HG03521 (cell line): ENCODE data around the gene PCID2.

Experiments
- ATAC-seq: cut with Tn5 transposase; IDR thresholded peaks from one replicate; pipeline ENCODE4 v1.9.1; 2021; ENCODE audit warnings: mild to moderate bottlenecking, moderate library complexity; ENCODE audit not compliant: unreplicated experiment

PCID2 gene

DNA sequence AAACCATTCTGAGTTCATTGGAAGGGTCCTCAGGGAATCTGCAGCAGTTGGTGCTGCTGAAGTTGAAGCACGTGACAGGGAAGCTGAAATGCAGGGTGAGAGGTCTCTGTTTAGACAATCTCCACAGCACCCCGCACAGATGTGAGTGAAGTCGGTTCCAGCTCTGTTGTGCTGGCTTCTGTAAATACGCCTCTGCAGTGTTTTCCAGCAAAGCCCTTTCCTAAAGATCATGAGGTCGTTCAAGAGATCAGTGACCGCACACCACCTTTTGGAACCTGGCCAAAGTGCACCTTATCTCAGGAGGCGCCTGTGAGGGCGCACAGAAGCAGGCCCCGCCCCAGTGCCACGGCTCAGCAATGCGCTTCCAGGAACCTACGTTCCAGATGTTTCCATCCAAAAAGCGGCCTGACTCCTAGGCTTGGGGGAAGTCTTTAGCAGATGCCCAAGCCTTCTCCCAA lies 11.7 kb upstream of the PCID2 start:
- no peak for ATAC-seq

DNA sequence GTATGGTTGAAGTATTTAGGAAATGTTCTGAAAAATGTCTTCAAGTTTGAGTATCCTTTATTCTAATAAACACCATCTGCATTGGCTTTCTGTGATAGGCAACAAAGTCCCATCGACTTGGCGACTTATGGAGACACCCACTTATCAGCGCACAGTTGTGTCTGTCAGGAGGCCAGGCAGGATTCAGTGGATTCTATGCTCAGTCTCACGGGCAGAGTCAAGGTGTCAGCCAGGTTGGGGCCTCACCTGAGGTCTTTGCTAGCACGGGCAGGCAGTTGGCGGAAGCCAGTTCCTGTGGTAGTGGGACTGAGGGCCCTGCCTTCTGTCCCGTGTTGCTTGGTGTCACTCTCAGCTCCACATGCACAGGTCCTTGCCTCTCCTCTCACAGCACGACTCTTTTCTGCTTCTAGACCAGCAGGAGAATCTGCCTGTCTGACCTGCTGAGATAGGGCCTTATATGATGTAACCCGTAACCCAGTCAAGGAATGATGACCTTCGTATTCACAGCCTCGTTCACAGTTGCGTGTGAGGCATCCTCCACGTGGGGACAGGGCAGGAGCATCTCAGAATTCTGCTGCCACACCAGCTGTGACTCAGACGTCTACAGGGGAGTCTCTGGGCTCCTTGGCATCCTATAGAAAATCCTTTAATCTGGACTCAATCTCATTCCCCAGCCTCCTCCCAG lies 10.9 kb upstream of the PCID2 start:
- ATAC-seq = no peak

- no peak for ATAC-seq
These were observed 10.1 kb upstream of the PCID2 start for GRCh38 chr13:113218586-113218985.

DNA sequence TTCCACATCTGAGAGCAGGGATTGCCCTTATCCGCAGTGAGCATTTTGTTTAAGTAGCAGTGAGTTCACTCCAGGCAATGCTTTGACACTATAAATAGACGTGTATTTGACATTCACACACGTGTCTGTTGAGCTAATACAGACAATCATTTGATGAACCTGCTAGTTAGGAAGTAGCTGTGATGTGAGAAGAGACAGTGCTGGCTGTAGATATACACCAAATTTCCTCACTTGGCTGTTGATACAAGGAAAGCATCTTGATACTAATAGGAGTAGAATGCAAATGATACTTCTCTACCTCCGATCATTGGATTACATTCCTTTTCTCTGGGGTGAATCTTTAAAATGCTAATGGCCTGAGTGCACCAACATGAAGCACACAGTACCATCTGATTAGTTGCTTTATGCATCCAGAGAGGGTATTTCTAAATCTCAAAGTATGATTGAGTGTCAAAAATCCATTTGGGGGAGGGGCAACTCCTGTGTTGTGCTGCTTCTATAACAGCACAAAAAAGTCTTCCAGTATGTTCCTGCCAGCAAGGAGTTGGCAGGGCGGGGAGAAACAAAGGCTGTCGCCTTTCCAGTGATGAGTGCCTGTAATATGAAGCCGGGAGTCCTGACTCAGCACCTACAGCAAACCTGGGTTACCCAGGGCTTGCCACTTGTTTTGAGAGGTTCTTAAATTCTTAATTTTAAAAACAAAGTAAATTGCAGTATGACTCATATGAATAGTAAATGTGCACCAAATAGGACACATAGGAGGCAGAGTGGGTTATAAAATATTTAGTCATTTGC lies 8.0 kb upstream of the PCID2 start:
- ATAC-seq = no peak

- no peak for ATAC-seq
These were observed 3.3 kb upstream of the PCID2 start for GRCh38 chr13:113211774-113212173.

DNA sequence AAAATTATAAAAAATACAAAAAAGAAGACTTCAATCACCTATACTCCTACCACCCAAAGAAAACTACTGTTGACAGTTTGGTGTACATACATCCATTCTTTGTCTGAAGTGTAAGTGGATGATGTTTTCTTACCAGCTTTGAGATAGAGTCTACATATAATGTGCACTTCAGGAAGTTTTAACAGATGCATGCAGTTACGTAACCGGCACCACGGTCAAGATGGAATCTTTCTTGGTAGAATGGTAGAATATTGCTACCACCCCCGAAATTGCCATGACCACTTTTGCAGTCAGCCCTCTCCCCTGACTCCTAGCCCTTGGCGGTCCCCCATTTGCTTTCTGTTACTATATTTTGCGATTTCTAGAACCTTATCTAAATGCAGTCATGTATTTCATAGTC lies 2.4 kb upstream of the PCID2 start:
- no peak for ATAC-seq

GRCh38 chr13:113209759-113210421 lies 1.4 kb upstream of the PCID2 start:
- ATAC-seq = peak; percentile 33

GRCh38 chr13:113209336-113209758 lies 878 bp upstream of the PCID2 start, which contains the start of gene CUL4A:
Gene CUL4A (plus strand): TSS chr13:113209613. CDS start chr13:113209628, 15 bp downstream.
- peak; percentile 40 for ATAC-seq

DNA sequence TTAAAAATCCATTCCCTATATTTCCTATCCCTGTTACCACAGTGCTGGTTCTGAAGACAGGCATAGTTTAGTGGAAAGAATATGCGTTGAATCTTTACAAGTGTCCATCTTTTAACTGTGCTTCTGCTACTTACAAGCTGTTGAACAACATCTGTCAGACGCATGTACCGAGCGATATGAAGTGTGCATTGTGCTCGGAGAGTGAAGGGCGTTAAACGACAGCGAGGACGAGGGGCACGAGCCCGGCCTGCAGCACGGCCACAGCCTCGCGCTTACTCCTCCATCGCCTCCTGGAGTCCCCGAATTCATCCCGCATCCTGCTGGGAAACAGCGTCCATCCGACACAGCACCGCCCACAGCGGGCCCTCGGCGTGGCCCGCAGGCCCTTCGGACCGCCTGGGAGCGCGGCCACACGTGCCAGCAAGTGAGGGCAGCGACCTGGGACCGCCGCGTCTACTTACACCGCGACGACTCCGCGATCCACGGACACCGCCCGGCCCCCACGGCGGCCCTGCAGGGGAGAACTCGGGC lies 514 bp downstream of the PCID2 start:
- peak; percentile 3 for ATAC-seq

GRCh38 chr13:113207460-113207859 lies 1.0 kb downstream of the PCID2 start:
- ATAC-seq = no peak

GRCh38 chr13:113205428-113205931 lies 3.0 kb downstream of the PCID2 start:
- no peak for ATAC-seq

DNA sequence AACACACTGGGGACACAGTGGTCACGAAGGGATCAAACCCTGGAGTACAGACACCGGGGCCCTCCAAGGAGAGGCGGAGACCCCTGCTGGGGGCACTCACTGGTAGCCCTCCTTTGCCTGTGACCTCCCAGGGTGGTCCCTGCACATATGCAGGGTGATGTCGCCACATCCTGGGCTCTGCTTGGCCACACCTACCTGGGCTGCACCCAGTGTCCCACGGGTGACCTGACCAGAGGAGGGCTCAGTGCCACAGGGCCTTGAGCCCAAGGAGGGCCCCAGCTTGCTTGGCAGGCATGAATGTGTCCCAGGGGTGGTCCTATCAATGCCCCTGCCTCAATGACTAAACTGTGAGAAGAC lies 4.1 kb downstream of the PCID2 start:
- no peak for ATAC-seq

DNA sequence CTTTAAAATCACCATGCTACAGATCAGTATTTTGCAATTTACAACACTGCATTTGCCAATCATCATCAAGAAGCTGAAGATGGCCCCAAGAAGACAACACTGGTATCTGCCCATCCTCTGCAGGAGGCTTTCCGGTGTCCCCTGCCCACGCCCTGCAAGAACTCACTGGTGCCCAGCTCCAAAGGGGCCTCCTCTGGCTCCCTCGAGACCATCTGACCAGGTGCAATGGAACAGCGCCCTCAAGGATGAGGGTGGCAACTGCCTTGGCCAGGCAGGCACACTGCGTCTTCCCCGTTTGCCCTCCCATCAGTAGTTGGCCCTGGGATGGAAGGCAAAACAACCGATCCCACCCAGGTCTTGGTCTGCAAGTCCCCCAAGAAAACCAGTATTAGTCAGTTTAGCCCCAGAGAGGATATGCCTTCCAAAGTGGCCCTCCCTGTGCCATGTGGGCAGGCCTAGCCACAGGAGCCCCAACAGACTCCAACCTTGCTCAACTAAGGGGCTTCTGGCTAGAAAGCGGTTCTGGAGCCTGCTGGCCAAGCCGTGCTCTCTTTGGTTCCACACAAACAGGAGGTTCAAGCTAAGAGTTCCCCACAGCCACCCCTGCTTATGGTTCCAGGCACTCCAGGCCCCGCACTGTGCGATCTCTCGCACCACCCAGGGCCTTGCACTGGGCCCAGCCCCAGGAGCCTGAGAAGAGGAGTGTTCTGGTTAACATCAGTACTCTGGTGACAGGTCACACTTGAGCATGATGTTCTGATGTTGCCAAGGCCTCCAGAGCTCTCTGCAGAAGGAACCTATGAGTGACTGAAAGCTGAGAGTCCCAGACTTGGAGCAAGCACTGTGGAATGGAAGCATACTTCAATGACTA lies 4.7 kb downstream of the PCID2 start:
- no peak for ATAC-seq

DNA sequence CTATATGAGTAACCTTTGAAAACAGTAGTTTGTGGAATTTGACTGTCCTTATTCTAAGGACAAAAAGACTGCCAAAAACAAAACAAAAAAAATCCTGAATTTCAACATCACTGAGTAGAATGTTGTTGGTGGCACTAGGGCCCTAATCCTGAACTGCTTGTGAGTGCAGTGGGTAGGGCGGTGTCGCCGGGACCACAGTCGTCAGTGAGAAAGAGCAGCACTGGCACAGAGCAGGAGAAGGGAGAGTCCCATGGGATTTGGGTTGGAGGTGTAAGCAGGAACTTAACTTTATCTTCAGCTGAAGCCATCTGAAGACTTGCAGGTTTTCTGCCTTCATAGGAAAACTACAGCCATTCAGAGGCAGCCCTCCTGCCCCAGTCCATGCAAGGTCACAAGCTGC lies 5.6 kb downstream of the PCID2 start:
- ATAC-seq = no peak

DNA sequence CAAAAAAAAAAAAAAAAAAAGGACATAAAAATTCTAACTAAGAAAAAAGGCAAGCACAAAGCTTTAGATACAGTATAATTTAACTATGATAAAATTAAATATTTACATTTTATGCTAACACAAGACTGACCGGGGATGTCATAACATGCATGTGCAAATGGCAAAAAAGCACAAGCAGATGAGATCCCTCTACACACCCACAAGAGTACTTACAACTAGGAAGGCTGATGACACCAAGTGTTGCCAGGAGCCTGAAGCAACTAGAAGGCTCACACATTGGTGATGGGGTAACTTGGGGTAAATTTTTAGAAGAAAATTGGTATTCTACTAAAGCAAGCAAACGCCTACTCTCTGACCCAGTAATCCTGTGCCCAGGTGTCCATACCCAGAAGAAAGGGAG lies 6.7 kb downstream of the PCID2 start:
- no peak for ATAC-seq

DNA sequence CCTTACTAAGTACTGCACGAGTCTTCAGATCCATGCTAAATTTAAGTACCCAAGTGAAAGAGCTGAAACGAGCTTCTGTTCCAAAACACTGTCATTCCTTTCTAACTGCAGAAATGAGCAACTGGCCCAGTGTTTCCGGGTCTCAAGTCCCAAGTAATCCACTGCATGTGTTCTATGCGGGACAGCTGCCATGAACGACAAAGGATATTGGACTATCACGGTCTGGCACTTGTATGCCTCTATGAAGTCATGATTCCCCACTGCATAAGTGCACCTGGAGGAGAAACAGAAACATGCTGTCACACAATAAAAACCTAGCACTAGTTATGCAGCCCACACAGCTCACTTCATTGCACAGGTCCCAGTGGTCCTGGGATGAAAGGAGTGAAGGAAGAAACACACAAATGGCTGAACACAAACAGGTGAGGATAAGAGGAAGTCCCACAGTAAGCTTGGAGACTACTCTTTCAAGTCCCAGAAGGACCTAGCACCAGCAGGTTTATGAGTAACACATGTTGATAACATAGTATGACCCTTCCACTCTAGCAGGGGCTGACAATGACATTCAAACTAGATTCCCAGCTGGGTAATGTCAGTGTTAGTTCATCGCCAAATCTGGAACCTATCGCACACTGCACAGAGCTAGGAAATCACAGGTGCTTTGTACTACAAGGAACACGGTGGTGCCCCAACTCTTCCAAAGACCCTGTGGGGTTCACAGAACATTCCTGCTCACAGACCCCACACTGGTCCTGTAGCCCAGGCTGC lies 11.3 kb downstream of the PCID2 start:
- ATAC-seq = no peak

DNA sequence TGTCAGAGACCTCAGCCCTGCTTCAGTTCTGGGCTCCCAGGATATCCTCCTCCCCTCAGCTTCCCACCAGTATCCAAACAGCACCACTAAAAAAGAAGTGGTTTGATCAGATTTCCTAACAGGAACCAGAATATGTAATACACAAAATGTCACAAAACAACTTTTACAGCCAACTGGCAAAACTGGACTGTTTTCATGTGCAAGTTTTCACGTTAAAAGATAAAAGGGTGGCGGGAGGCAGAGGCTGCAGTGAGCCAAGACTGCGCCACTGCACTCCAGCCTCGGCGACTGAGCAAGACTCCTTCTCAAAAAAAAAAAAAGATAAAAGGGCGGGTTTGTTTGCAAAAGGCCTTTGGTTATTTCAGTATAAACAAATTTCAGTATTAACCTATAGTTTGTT lies 13.1 kb downstream of the PCID2 start:
- no peak for ATAC-seq

- no peak for ATAC-seq
These were observed 15.6 kb downstream of the PCID2 start for GRCh38 chr13:113192902-113193301.

- ATAC-seq = no peak
These were observed 16.2 kb downstream of the PCID2 start for GRCh38 chr13:113192279-113192678.

DNA sequence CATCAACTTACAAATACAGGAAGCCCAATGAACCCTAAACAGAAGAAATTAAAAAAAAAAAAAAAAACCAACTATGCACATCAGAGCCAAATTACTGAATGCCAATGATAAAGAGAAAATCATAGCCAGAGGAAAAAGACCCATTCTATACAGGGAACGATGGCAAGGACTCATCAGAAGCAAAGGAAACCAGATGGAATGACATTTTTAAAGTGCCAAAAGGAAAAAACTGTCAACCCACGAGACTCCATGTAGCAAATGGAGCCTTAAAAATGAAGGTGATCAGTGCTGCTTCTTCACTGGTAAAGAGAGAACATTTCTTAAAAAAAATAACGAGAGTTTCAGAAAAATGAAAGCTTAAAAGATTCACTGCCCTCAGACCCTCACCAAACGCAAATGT lies 18.3 kb downstream of the PCID2 start:
- ATAC-seq = no peak
